NCI-H69 (cell line): Measurements from ENCODE around the gene RTF1.

Source experiments
- DNase-seq: peaks from one replicate; lab custom pipeline; 2025; lab: John Stamatoyannopoulos, UW

The RTF1 gene

DNA sequence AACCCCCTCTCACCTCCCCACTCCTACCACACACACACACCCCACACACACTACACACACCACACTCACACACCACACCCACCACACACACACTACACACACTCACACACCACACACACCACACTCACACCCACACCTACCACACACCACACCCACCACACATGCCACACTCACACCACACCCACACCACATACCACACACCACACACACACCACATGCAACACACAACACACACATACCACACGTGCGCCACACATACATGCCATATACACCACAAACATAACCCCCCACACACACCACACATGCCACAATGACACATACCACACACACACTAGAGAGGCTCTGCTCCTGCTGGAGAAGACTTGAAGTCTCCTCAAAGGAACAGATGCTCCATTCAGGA, 70.9 kb downstream of the RTF1 start:
- no peak for DNase-seq

DNA sequence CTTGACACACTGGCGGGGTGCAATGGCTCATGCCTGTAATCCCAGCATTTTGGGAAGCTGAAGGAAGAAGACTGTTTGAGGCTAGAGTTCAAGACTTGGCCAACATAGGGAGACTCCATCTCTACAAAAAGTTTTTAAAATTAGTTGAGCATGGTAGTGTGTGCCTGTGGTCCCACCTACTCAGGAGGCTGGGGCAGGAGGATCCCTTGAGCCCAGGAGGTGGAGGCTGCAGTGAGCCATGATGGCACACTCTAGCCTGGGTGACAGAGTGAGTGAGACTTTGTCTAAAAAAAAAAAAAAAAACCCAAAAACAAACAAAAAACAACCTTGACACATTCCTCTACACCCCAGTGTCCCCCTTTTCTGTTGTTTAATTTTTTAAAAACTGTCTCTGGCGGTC, 72.7 kb downstream of the RTF1 start:
- no peak for DNase-seq

DNA sequence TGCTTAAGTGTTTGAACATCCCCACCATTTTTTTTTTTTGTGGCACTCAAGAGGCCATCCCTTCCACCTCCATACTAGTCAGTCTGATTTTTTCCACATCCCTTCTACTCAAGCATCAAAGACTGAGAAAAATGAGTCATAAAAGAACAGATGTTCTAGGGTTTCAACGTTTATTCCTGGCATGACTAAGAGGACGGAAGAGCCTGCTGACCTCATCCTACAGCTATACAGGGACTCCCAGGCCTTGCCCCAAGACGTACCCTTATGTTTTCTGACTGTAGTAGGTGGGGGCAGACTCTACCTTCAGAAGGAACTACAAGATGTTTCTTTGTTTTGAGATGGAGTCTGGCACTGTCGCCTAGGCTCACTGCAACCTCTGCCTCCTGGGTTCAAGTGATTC, 73.5 kb downstream of the RTF1 start:
- peak; percentile 66 for DNase-seq

DNA sequence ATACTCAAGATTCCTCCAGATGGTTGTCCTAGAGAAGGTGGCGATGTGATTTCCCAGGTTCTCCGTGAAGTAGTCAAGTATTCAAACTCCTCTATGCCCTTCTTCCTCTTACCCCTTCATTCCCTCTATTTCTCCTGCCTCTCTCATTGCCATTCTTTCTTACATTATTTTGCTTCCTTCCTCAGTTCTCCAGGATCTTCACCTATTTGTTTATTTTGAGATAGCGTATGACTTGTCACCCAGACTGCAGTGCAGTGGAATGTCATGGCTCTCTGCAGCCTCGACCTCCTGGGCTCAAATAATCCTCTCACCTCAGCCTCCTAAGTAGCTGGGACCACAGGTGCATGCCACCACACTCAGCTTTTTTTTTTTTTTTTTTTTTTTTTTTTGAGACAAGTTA, 75.0 kb downstream of the RTF1 start:
- no peak for DNase-seq

DNA sequence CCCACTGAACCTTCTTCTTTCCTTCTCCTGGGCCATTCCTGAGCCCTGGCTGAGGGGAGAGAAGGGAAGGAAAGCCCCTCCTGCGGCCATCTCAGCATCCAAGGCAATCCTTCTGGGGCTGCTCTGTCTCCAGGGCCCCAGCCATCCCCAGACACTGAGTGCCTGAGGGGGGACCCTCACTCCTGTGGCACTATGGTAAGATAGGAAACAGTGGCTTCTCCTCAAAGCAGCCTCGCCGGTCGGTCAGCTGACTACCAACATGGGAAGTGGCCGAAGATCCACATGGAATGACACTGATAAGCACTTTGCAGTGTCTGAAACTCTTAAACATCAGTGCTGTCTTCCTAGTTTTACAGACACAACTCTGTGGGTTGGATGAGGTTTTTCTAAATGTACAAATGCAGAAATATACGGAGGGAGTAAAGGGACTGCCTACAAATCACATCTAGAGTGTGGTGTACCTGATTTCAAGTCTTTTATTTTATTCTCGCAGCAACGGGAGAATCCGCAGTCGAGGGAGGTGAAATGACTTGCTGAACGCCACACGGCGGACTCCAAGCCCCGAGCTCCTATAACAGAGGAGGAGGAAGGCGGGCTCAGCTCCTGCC, 75.8 kb downstream of the RTF1 start:
- DNase-seq = peak; percentile 50

DNA sequence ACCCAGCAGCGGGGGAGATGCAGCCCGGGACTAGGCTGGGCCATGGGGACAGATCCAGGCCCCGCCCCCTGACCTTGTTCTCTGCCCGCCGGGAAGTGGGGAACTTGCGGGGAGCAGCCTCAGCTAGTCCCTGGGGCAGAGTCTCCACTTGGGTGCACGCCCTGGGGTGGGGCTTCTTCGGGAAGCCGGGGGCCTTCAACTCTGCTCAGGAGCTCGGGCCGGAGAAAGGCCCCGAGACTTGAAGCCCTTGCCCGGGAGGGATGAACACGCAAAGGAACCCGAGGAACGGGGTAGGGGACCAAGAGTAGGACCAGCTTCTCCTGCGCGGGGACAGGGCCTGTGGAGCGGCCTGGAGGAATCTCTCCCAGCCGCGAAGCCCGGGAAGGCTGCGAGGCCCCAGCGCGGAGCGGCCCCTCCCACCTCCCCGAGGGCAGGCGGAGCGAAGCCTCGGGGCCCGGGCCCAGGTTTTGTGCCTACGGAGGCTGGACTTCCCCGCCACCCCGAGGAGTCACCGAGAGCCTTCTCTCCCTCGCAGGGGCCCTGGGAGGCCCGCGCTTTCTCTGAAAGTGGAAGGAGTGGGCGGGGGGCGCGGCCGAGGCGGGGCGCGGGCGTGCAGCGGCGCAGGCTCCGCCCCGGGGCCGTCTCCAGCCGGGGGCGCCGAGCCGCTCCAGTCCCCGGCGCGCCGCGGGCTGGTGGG, 76.5 kb downstream of the RTF1 start, which contains the start of gene ITPKA:
Gene ITPKA (plus strand): TSS at position 670 of the 697 bp plus-strand sequence. CDS start 54 bp downstream, outside the sequence.
- peak; percentile 88 for DNase-seq

DNA sequence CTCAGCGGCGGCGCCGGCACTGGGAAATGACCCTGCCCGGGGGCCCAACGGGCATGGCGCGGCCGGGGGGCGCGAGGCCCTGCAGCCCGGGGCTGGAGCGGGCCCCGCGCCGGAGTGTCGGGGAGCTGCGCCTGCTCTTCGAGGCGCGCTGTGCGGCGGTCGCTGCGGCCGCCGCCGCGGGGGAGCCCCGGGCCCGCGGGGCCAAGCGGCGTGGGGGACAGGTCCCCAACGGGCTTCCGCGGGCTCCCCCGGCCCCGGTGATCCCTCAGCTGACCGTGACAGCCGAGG, 77.0 kb downstream of the RTF1 start:
- no peak for DNase-seq

DNA sequence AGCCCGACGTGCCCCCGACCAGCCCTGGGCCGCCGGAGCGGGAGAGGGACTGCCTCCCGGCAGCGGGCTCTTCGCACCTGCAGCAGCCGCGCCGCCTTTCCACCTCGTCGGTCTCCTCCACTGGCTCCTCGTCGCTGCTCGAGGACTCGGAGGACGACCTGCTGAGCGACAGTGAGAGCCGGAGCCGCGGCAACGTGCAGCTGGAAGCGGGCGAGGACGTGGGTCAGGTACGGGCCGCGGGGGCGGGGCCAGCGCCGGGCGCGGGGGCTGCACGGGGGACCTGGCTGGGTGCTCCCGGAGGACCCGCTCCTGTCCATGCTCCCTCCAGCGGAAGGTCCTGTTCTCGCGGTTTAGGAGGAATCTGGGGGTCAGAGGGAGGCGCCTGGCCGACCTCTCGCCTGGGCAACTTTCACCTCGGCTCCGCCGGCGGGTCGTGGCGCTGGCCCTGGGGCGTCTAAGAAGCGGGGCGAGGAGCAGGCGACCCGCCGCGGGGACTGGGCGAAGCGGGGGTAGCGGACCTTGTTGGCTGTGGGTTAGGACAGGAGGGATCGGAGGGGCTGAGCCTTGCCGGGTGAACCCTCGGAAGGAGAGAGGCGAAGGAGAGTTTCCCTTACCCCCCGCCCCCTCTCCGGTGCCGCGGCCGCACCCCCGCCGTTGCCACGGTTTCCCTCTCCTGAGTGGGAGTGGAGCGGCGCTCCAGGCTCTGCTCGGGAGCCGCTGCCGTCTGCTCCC, 77.5 kb downstream of the RTF1 start:
- DNase-seq = peak; percentile 74

DNA sequence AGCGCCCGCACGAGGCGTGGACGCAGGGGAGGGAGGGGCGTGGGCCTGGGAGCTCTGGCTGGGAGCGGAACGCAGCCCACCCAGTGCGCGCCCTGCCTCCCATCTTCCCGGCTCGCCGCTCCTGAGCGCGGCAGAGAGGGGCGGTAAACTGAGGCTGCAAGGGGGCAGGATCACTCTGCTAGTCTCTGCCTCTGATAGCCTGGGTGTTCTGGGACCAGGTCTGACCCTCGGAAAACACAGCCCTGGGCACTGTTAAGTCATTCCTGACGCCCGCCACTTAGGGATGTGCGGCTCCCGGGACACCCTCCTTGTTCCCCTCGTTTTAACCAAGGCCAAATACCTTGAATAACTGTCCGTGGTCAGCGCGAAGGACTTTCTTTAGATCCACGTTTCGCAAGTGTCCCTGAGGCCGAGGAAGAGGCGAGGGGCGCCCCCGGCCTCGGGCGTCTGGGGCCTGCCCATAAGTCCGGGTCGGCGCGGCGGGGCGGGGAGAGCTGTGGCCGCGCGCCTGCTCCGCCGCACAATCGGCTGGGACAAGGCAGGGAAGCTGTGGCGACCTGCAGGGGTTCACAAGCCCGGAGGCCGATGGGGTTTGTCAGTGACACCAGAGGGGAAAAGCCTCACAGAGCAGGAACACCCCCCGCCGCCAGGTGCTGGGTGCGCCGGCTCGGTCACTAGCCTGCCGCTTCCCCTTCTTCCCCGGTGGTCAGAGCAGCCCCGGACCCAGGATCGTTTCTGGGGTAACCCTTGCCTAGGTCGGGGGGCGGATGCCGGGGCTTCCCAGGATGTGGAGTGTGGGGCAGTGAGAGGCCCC, 78.2 kb downstream of the RTF1 start:
- DNase-seq = no peak

DNA sequence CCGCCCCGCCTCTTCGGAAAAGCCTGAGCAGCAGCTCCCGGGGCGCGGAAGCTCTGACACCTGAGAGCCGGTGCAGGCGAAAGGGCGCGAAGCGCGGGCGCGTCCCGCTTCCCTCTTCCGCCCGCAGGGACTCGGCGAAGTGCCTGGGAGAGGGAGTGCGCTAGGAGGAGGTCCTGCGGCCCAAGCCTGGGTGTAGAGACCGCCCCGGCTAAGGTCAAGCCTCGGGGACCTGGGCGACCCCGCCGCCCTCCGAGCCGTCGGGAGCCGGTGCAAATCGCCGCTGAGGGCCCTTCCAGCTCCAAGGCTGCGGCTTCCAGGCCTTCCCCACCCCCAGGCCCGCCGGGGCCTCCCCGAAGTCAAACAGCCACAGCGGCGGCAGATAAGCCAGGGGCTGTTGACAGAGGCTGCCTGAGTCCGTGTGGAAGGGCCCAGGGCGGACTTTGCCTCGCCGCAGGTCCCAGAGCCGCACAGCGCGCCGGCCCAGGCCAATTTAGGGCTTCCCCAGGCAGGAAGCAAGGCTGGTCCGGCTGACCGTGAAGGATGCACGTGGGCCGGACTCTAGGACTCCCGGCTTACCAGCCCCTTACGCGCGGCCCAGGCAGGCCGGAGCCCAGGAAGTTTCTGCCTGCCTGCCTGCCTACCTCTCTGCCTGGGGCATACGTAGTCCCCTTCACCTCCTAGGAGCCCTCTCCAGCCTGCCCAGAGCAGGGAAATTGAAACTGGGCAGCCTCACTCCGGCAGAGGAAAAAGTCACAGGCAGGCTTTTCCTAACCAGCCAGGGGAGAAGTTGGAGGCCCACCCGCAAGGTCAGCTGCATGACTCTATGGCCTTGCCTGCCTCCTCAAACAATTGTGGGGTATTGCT, 79.1 kb downstream of the RTF1 start:
- no peak for DNase-seq

DNA sequence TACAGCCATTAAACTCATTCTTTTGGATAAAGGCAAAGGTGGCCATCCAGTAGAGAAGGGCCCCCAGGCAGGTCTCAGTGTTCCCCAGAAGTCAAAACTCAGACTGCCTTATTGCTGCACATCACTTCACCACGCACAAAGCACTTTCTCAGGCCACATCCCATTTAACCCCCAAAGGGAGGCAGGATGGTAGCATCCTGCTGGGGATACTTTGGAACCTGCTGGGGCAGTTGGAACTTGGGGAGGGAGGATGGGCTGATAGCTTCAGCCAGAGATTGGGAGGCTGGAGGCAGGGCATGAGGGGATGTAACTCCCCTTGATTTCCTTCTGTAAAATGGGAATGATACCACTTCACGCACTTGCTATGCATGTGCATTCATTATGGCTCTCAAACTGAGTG, 81.8 kb downstream of the RTF1 start:
- DNase-seq = no peak

DNA sequence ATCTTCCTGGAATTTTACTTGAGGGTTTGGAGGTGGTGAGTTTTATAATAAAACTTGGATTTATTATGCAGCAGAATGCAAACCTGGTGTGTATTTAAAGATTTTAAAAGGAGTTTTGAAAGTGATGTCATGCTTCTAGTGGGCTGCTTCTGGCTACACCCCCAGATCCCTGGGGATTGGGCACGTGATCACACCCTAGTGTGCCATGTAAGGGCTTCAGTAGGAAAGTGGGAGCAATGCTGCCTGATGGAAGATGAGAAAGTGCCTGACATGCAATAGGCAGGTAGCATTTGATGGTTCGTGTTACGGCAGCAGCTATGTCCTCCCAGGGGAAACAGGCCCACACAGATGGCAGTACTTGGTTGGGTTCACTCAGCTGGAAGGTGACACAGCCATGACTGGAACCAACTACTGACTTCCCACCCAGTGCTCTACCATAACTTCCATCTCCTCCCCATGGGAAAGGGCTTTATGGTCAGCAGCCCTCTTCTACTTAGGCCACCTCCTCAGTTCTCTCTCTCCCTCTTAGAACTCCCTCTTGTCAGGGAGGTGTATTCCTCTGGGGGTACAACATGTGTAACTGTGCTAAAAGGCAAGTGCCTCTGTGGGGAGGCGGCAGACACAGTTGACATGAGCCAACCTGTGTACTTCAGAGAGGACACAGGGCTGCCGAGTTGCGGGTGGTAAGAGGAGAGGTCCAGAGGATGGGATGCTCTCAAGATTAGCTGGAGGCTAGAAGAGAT, 82.4 kb downstream of the RTF1 start:
- DNase-seq = peak; percentile 33

DNA sequence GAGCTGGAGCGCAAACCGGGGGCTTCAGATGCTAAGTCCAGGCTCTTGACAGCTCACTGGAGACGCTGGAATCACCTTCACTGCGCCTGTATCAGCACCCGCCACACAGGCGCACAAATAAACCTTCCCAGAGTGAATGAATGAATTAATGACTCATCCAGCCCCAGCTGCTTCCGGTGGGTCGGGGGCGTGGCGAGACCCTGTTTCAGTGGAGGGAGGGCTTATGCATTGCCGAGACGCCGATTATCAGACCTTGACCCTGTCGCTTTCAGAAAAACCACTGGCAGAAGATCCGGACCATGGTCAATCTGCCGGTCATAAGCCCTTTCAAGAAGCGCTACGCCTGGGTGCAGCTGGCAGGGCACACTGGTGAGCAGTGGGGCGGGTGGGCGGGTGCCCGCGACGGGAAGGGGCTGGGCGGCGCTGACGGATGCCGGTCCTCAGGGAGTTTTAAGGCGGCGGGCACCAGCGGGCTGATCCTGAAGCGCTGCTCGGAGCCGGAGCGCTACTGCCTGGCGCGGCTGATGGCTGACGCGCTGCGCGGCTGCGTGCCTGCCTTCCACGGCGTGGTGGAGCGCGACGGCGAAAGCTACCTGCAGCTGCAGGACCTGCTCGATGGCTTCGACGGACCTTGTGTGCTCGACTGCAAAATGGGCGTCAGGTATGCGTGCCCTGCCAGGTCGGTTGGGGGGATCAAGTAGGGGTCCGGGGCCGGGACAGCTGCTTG, 84.5 kb downstream of the RTF1 start:
- peak; percentile 54 for DNase-seq

DNA sequence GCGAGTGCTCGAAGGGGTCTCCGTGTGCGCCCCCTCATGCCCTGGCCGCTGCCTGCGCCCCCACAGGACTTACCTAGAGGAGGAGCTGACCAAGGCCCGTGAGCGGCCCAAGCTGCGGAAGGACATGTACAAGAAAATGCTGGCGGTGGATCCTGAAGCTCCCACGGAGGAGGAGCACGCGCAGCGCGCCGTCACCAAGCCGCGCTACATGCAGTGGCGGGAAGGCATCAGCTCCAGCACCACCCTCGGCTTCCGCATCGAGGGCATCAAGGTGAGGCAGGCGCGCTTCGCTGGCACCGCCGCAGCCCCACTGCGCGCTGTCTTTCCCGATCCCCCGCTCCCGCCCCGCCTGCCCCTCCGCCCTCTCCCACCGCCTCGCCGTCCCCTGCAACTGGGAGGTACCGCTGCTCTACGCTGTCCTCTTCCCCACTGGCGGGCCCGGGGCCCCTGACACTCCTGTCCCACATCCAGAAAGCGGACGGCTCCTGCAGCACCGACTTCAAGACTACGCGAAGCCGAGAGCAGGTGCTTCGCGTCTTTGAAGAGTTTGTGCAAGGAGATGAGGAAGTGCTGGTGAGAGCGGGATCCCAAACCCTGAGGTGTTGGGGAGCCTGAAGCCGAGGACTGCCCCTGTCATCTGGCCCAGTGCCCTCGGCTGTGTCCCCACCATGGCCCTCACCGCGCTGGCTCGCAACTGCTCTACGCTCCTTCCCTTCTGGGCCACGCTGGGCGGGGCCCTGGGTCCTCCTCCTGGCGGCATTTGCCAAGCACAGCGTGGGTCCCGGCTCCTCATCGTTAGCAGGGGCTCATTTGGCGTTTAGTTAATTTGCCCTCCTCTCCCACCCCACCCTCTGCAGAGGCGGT, 85.3 kb downstream of the RTF1 start:
- peak; percentile 54 for DNase-seq

DNA sequence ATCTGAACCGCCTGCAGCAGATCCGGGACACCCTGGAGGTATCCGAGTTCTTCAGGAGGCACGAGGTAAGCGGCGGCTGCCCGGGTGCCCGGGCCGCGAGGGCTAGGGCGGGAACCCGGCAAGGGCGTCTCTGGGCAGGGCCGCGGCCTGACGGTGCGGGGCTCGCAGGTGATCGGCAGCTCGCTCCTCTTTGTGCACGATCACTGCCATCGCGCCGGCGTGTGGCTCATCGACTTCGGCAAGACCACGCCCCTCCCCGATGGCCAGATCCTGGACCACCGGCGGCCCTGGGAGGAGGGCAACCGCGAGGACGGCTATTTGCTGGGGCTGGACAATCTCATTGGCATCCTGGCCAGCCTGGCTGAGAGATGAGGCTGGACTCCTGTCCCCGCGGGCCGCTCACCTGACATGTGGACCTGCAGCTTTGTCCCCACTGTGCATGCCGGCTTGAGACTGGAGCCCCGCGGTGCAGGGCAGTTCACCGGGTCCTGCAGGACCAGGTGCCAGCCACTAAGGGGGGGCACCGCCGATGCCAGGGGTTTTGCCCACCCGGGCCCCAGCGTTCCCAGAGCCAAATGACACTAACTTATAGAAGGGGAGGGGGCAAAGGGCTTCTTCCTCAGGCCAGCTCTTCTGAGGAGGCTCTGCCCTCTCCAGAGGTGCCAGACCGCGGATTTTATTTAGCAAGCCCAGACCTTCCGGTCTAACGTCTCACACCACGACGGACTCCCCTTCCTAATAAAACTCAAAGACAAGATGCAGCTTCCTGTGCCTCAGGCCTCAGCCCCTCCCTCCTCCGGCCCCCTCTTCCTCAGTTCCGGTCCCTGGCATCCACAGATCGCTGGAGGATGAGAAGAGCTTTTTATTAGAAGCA, 86.1 kb downstream of the RTF1 start:
- DNase-seq = no peak

DNA sequence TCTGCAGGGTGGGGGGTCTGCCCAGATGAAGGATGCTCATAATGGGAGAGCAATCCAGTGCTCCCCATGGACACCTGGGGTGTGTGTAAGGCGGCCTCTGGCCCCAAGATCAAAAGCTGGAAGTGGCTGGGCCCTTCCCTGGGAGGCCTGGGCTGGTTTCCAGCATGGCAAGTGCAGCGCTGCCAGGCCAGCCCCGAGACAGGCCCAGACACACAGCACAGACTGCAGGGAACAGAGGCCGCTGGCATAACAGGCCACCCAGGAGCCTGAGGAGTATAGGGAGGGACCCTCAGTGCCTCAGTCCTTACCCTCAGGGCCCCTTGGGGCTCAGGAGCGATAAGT, 86.7 kb downstream of the RTF1 start:
- no peak for DNase-seq

DNA sequence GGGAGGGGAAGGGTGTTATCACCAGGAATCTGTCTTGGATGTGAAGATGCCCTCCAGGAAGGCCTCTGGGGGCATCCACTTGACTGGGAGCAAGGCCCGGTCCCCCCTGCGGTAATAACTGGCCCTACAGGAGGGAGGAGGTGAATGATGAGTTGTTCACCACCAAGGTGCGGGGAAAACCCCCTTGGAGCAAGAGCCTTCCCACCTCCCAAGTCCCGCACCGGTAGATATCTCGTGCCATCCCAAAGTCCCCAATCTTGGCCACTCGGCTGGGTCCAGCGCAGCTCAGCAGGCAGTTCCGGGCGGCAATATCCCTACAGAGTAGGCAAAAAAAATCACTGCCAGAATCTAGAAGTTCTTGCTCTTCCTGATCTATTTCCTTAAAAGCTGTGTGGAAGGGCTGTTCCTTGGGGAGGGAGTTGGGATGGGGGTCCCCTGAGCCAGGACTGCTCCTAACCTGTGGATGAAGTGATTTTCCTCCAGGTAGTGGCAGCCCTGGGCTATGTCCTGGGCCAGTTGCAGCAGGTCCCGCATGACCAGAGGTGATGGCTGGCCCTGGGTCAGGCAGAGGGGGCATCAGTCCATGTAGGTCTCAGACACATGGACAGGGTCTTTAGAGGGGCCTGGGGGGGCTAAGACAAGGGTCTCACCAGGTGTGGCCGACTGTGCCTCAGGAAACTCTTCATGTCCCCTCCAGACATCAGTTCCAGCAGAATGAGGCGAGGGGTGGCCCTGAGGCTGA, 88.0 kb downstream of the RTF1 start:
- DNase-seq = no peak

DNA sequence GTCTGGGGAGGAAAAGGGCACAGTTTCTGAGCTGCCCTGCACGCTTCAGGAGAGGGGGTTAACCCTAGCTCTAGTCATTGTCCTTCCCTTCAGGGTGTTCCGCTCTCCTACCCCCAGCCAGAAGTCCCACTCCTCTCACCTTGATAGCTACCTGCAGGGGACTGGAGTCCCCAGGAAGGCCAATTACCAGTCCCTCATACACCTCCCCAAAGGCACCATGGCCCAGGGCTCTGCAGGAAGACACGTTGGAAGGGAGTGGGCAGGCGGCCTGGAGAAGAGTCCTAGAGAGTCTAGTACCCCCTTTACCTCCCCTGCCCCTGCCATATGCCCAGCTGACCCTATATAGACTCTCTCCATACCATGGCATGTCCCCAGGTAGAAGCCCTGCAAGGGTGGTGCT, 88.9 kb downstream of the RTF1 start:
- no peak for DNase-seq
